PC-9 (cell line): ENCODE data around the gene SNX19.

Source experiments
- EZH2 ChIP-seq: fragments of 200-600 bp; sonication (generic); IDR thresholded peaks from 2 replicates; pipeline ENCODE4 v1.8.0; 2017; ENCODE audit warnings: antibody characterized with exemption, low read depth
- TF ChIP-seq, protein P1 (sequence below): fragments of 200-600 bp; sonication (generic); conservative IDR thresholded peaks from 2 replicates; pipeline ENCODE4 v1.6.1; 2017; ENCODE audit warnings: mixed run types, antibody characterized with exemption, mild to moderate bottlenecking, moderate library complexity

DNA sequence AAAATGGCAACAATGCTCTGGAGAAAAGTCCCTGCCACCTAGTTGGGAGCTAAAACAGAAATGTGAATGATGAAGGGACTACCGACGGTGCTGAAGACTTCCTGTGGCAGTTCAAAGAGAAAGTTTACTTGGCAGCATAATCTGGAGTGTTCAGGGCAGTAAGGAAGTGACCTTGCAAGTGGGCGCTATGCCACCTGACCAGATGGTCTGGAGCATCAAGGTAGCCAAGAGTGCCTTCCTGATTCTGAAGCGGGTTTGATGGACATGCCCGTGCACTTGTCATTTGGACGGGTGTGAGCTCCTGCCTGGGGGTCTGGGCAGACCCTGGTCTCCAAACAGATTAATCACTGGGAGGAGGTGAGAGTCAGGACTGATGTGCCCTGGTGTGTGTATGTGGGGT, 1.8 kb upstream of the SNX19 start:
- TF ChIP-seq, protein P1, sequence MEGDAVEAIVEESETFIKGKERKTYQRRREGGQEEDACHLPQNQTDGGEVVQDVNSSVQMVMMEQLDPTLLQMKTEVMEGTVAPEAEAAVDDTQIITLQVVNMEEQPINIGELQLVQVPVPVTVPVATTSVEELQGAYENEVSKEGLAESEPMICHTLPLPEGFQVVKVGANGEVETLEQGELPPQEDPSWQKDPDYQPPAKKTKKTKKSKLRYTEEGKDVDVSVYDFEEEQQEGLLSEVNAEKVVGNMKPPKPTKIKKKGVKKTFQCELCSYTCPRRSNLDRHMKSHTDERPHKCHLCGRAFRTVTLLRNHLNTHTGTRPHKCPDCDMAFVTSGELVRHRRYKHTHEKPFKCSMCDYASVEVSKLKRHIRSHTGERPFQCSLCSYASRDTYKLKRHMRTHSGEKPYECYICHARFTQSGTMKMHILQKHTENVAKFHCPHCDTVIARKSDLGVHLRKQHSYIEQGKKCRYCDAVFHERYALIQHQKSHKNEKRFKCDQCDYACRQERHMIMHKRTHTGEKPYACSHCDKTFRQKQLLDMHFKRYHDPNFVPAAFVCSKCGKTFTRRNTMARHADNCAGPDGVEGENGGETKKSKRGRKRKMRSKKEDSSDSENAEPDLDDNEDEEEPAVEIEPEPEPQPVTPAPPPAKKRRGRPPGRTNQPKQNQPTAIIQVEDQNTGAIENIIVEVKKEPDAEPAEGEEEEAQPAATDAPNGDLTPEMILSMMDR = no peak
- no peak for TF ChIP-seq EZH2
